Renal cortical epithelial cell (primary cell): ENCODE measurements around the gene TCL1A. TPM values are rescaled to one million over a fixed set of nuclear protein-coding genes. Genes with fewer than 3 reads are reported as not detected.
A peak's percentile ranks its signal among the peaks of the same experiment; 100 is the strongest.
"Not testable (repeated sequence)": the region's sequence is repeated elsewhere in the genome, so short reads cannot be mapped to it uniquely, and the experiment has no call there.

Experiments used
- DNase-seq: peaks from one replicate; pipeline ENCODE4 v3.0.0-alpha.2; 2011; ENCODE audit warnings: low read depth
- total RNA-seq: library from RNA; depleted of rRNA; stranded (reverse); fragments of >200 nt; gene quantifications from 2 replicates; pipeline ENCODE4 v1.2.3, GENCODE V29; 2014

TCL1A gene, protein sequence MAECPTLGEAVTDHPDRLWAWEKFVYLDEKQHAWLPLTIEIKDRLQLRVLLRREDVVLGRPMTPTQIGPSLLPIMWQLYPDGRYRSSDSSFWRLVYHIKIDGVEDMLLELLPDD
- not detected in 2 replicates for total RNA-seq

DNA sequence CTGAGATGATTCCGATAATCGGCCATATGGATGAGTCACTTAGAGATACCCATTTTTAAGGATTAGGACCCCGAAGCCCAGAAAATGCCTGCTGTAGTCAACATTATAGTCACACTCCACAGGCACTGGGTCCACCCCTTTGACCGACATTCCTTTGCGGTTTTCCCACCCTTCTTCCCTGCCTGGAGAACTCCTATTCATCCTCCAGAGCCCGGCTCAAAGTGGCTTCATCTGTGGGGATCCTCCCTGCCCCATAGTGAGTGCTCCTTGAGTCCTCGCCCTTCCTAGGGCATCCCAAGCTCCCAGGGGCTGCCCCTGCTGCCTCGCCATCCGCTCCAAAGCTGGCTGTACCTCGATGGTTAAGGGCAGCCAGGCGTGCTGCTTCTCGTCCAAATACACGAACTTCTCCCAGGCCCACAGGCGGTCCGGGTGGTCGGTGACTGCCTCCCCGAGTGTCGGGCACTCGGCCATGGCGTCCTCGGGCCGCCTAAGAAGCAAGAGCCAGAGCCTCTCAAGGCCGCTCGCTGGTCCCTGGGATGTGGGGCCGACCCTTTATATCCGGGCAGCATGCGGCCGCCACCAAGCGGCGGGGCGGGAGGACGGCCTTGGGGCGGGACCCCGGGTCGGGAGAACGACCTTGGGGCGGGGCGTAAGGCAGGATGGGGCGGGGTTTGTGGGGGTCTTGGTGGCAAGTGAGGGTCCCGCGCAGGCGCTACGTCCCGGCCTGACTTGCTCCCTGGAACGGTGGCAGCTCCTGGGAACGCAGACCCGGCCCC lies at the start of gene TCL1A:
TCL1A (minus strand) TSS at position 530 of the 776 bp plus-strand sequence; CDS start at position 471, 59 bp downstream.
- no peak for DNase-seq

- DNase-seq: not testable (repeated sequence)
Observed at GRCh38 chr14:95763032-95763431, 49.1 kb upstream of the TCL1A start.

- no peak for DNase-seq
Observed at GRCh38 chr14:95761436-95761835, 47.5 kb upstream of the TCL1A start.

DNA sequence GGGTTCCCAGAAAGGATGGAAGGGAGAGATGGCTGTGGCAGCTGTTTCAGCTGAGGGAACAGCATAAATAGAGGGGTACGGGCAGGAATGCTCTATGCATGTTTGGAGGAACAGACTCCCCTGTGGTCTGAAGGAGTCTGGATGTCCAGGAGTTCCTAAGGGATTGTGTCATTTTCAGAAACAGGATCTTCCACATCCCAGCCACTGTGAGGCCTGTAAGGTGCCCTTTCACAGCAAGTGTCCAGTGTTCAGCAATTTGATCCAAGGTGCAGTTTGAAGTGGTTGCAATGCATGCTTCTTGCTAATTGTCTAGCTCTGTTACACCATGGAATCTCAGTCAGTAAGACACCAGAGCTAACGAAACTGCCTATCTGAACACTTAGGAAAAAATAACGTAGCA lies 46.7 kb upstream of the TCL1A start:
- no peak for DNase-seq

DNA sequence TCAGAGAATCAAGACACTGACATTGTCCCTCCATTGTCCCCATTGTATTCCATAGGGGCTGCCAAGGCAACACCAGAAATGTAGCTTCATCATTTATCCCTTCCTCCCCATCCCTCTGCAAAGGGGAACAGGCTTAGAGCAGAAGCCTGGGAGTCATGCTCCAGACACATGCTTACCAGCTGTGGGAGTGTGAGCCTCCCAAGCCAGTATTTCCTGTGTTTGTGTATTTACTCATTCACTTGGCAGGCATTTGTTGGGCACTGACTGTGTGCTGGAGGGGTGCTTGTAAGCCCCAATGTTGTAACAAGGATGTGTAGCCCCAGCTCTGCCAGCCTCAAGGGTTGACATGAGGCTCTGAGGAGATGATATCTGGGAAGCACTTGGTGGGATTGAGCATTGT lies 46.0 kb upstream of the TCL1A start:
- DNase-seq: no peak

DNA sequence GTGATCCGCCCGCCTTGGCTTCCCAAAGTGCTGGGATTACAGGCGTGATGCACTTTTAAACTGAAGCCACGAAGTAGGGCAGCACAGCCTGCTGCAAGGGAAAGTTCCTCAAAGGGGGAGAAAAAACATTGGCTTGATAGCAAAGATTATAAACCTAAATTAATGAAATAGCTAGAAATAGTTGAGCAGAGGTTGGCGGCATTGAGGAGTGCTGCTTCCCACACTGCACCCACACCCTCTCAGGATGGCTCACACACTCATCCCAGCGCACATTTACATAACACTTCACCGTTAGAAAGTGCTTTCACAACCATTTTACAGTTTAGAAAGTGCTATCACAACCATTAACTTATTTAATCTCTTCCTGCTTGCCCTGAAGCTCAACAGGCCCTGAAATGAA lies 44.4 kb upstream of the TCL1A start:
- no peak for DNase-seq

DNA sequence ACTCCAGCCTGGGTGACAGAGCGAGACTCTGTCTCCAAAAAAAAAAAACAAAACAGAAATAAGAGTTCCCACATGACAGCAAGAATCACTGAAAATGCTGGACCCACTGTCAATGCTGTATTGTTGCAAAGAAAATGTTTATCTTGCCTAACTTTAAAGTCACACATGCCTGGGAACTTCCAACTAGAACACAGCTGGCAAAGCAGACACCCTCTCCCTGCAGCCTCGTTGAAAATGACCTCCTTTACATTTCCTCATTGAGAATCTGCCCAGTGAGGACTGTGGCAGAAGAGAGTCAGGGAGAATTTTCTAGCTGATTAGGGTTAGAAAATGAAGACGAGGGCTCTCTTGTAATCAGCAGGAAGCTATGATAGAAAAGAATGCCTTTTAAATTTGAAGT lies 42.8 kb upstream of the TCL1A start:
- DNase-seq: no peak

GRCh38 chr14:95756127-95756526 lies 42.2 kb upstream of the TCL1A start:
- no peak for DNase-seq

GRCh38 chr14:95741781-95742180 lies 27.9 kb upstream of the TCL1A start:
- DNase-seq: no peak

DNA sequence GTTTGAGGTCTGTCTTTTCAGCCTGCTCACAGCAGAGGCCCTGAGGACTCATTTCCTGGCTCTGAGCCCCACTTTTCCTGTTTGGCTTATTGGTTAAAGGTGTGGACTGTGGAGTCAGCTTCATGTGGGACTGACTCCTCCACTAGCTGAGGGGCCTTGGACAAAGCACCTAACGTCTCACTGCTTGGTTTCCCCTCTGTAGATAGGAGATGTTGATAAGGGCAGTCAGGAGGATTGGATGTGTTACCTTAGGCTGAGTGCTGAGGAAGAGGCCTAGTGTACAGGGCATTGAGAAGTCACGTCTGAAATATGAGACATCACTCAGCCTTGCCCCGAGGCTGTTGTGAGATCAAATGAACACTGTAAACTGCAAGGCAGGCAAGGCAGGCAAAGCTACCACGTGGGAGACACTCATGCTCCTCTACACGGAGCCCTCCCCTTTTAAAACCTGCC lies 27.1 kb upstream of the TCL1A start:
- peak; percentile 33 for DNase-seq

- DNase-seq: no peak
Observed at GRCh38 chr14:95739356-95739755, 25.4 kb upstream of the TCL1A start.

- no peak for DNase-seq
Observed at GRCh38 chr14:95733212-95733611, 19.3 kb upstream of the TCL1A start.

DNA sequence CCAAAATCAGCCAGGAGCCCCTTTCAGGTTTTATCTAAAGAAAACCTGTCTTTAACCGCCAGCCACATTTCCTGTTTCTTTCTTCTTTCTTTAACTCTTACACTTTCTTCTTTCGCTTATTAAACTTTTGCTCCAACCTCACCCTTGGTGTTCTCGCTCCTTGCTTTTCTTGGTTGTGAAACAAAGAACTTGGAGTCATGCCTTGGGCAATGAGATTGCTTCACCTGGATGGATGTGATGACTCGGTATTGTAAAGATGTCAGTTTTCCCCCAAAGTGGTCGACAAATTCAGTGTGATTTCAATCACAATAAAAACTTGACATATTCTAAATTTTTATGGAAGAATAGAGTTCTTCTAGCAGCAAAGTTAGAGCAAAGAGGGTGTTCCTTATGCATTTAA lies 16.2 kb upstream of the TCL1A start:
- DNase-seq: no peak

- DNase-seq: not testable (repeated sequence)
Observed at GRCh38 chr14:95729402-95730028, 15.6 kb upstream of the TCL1A start.

- DNase-seq: no peak
Observed at GRCh38 chr14:95727056-95727700, 13.3 kb upstream of the TCL1A start.

GRCh38 chr14:95725685-95726336 lies 11.9 kb upstream of the TCL1A start:
- DNase-seq: no peak

- DNase-seq: peak; percentile 6
Observed at GRCh38 chr14:95722525-95723190, 8.7 kb upstream of the TCL1A start.

DNA sequence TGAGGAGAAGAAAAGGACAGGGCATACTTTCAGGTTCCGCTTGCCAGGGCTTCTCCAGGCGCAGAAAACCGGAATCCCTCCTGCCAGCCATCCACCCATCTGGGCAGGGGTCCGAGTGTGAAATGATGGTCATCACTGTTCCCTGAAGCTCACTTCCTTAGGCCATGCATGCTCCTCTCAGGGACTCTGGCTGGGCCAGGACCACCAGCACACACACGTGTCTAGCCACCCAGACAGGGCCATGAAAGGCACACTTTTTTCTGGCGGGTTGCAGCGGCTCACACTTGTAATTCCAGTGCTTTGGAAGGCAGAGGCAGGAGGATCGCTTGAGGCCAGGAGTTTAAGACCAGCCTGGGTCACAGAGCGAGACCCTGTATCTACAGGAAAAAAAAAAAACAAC lies 1.5 kb downstream of the TCL1A start:
- DNase-seq: no peak

- no peak for DNase-seq
Observed at GRCh38 chr14:95711476-95712176, 2.3 kb downstream of the TCL1A start.

DNA sequence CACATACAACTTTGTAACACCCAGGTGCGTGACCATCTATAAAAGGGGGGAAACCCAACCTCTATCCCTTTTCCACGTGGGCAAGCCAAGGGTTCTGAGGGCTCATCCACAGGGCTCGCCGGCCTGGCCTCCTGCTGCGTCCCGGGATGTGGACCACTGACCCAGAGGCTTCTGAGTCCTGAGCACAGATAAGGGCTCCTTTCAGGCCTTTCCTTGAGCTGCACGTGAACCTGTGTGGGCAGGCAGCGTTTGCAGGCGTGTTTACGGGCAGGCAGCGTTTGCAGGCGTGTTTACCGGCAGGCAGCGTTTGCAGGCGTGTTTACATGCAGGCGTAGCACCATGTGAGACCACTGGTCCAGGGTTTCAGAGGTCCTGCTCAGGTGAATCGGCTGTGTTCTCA lies 3.8 kb downstream of the TCL1A start:
- DNase-seq: no peak

- DNase-seq: no peak
Observed at GRCh38 chr14:95707327-95707726, 6.6 kb downstream of the TCL1A start.
